GM18507 (cell line): ENCODE results near the gene ERMN.
"Not testable (repeated sequence)": the region's sequence is repeated elsewhere in the genome, so short reads cannot be mapped to it uniquely, and the experiment has no call there.

Experiments
- DNase-seq: peaks from one replicate; pipeline ENCODE4 v3.0.0; 2011; ENCODE audit warnings: low read depth; ENCODE audit not compliant: insufficient read length; ENCODE audit errors: extremely low spot score
- FAIRE-seq: peaks from 2 replicates; lab custom pipeline; 2011; peaks lifted over from hg19 to GRCh38; lab: Jason Lieb, UNC

ERMN gene

GRCh38 chr2:157302492-157303099, 23.0 kb downstream of the ERMN start:
- DNase-seq (no peak), FAIRE-seq (peak; percentile 80)

GRCh38 chr2:157301307-157301706, 24.3 kb downstream of the ERMN start:
- DNase-seq, result no peak
- FAIRE-seq, result no peak

GRCh38 chr2:157296958-157297357, 28.7 kb downstream of the ERMN start:
- no peak for FAIRE-seq

GRCh38 chr2:157296490-157296889, 29.1 kb downstream of the ERMN start:
- FAIRE-seq, result no peak
- no peak for DNase-seq

More at GRCh38 chr2:157296958-157297357, 28.7 kb downstream of the ERMN start:
- no peak for DNase-seq

- FAIRE-seq, result no peak
- no peak for DNase-seq
Observed at GRCh38 chr2:157292853-157293252, 32.8 kb downstream of the ERMN start.

- no peak for FAIRE-seq
- DNase-seq, result no peak
Observed at GRCh38 chr2:157291018-157291417, 34.6 kb downstream of the ERMN start.

GRCh38 chr2:157290525-157290924, 35.1 kb downstream of the ERMN start:
- FAIRE-seq, result no peak

GRCh38 chr2:157287160-157287559, 38.5 kb downstream of the ERMN start:
- FAIRE-seq (no peak), DNase-seq (no peak)

More at GRCh38 chr2:157290525-157290924, 35.1 kb downstream of the ERMN start:
- DNase-seq, result no peak

- FAIRE-seq, result no peak
- DNase-seq, result no peak
Observed at GRCh38 chr2:157283468-157283867, 42.2 kb downstream of the ERMN start.

- FAIRE-seq, result no peak
- DNase-seq, result no peak
Observed at GRCh38 chr2:157281316-157281715, 44.3 kb downstream of the ERMN start.

GRCh38 chr2:157279311-157279710, 46.3 kb downstream of the ERMN start:
- not testable (repeated sequence) for FAIRE-seq, DNase-seq

- no peak for FAIRE-seq
Observed at GRCh38 chr2:157271590-157272203, 53.9 kb downstream of the ERMN start.

GRCh38 chr2:157269922-157270321, 55.7 kb downstream of the ERMN start:
- DNase-seq (no peak), FAIRE-seq (no peak)

More at GRCh38 chr2:157271590-157272203, 53.9 kb downstream of the ERMN start:
- no peak for DNase-seq

- no peak for DNase-seq
- FAIRE-seq, result no peak
Observed at GRCh38 chr2:157269060-157269459, 56.6 kb downstream of the ERMN start.
